HepG2 (cell line): Measurements from ENCODE around the gene ATG9A. TPM values are rescaled to one million over a fixed set of nuclear protein-coding genes. Genes with fewer than 3 reads are reported as not detected.

Source experiments
- CC2D1A ChIP-seq: sonication (generic); formaldehyde crosslinking; IDR thresholded peaks from 2 replicates; pipeline ENCODE4 v1.8.1; 2023; ENCODE audit warnings: mild to moderate bottlenecking, missing genetic modification reagents
- KDM5A ChIP-seq: fragments of 200-600 bp; sonication (generic); IDR thresholded peaks from 2 replicates; pipeline ENCODE4 v1.7.0; 2018; ENCODE audit warnings: antibody characterized with exemption, mild to moderate bottlenecking, low read length, borderline replicate concordance
- RBFOX2 ChIP-seq: fragments of 200-400 bp; formaldehyde crosslinking; IDR thresholded peaks from 2 replicates; pipeline ENCODE4 v1.6.1; 2017; ENCODE audit warnings: low read depth, mild to moderate bottlenecking, low read length
- REL ChIP-seq: sonication (generic); formaldehyde crosslinking; conservative IDR thresholded peaks from 2 replicates; pipeline ENCODE4 v1.8.0; 2022; ENCODE audit warnings: mild to moderate bottlenecking, missing genetic modification reagents, moderate library complexity
- ZBTB7B ChIP-seq: sonication (generic); formaldehyde crosslinking; IDR thresholded peaks from 2 replicates; pipeline ENCODE4 v1.4.0; 2020; ENCODE audit warnings: missing genetic modification reagents
- ZFP41 ChIP-seq: sonication (generic); formaldehyde crosslinking; IDR thresholded peaks from 2 replicates; pipeline ENCODE4 v1.4.0; 2020; ENCODE audit warnings: mild to moderate bottlenecking, missing genetic modification reagents, borderline replicate concordance
- ZNF224 ChIP-seq: sonication (generic); formaldehyde crosslinking; IDR thresholded peaks from 2 replicates; pipeline ENCODE4 v1.5.0; 2020; ENCODE audit warnings: mild to moderate bottlenecking, missing genetic modification reagents
- ZNF331 ChIP-seq: sonication (generic); formaldehyde crosslinking; IDR thresholded peaks from 2 replicates; pipeline ENCODE4 v1.4.0; 2020; ENCODE audit warnings: missing genetic modification reagents
- ZNF558 ChIP-seq: sonication (generic); formaldehyde crosslinking; IDR thresholded peaks from 2 replicates; pipeline ENCODE4 v1.9.0; 2022; ENCODE audit warnings: mild to moderate bottlenecking, missing genetic modification reagents, borderline replicate concordance
- ZNF776 ChIP-seq: sonication (generic); formaldehyde crosslinking; IDR thresholded peaks from 2 replicates; pipeline ENCODE4 v1.4.0; 2020; ENCODE audit warnings: mild to moderate bottlenecking, missing genetic modification reagents
- polyA plus RNA-seq, 8 experiments: library from polyadenylated mRNA; depleted of rRNA in 3 of 8; stranded (reverse) in 7 of 8; unstranded in 1 of 8; fragments of >200 nt; fragmentation: Illumina TruSeq in 4 of 8; extraction: Trizol in 4 of 8; gene quantifications; 2 replicates each; pipeline versions ENCODE4 v1.2.1 to v1.2.3, GENCODE V29; 2011 to 2016; ENCODE audit warnings: low read depth in 4 of 8, missing spikeins in 1 of 8, mixed read lengths in 1 of 8; ENCODE audit not compliant: insufficient read depth in 1 of 8
- total RNA-seq, 5 experiments: library from RNA; depleted of rRNA; stranded (reverse); fragments of >200 nt; fragmentation: Illumina TruSeq; extraction: Trizol; gene quantifications; 2 replicates each; pipeline ENCODE4 v1.2.3, GENCODE V29; 2016; ENCODE audit warnings: low read depth in 1 of 5
- TF ChIP-seq, protein P1 (sequence below): IDR thresholded peaks from 2 replicates; pipeline ENCODE4 v1.6.1; 2016; ENCODE audit warnings: low read depth, control low read depth
- TF ChIP-seq, protein P2 (sequence below): sonication (generic); formaldehyde crosslinking; IDR thresholded peaks from 2 replicates; pipeline ENCODE4 v1.5.1; 2020; ENCODE audit warnings: mild to moderate bottlenecking, missing genetic modification reagents, moderate library complexity
- TF ChIP-seq, protein P3 (sequence below): sonication (generic); formaldehyde crosslinking; IDR thresholded peaks from 2 replicates; pipeline ENCODE4 v1.4.0; 2020; ENCODE audit warnings: missing genetic modification reagents, mild to moderate bottlenecking, borderline replicate concordance
- TF ChIP-seq, protein P4 (sequence below): sonication (generic); formaldehyde crosslinking; IDR thresholded peaks from 2 replicates; pipeline ENCODE4 v1.5.1; 2020; ENCODE audit warnings: missing genetic modification reagents, mild to moderate bottlenecking, borderline replicate concordance
- TF ChIP-seq, protein P5 (sequence below), 2 experiments: sonication (generic) in 1 of 2; formaldehyde crosslinking in 1 of 2; IDR thresholded peaks; 2 replicates each; pipeline versions ENCODE4 v1.4.0 to v1.6.1; 2016 to 2020; ENCODE audit warnings: borderline replicate concordance in 1 of 2, low read depth in 1 of 2, mild to moderate bottlenecking in 1 of 2, missing genetic modification reagents in 1 of 2

The ATG9A gene
- total and polyA plus RNA-seq, 2 of the 13 experiments (the other 11 are each of a cell fraction or from before 2014, with no cell fraction given), result 35.0 to 131 TPM

DNA sequence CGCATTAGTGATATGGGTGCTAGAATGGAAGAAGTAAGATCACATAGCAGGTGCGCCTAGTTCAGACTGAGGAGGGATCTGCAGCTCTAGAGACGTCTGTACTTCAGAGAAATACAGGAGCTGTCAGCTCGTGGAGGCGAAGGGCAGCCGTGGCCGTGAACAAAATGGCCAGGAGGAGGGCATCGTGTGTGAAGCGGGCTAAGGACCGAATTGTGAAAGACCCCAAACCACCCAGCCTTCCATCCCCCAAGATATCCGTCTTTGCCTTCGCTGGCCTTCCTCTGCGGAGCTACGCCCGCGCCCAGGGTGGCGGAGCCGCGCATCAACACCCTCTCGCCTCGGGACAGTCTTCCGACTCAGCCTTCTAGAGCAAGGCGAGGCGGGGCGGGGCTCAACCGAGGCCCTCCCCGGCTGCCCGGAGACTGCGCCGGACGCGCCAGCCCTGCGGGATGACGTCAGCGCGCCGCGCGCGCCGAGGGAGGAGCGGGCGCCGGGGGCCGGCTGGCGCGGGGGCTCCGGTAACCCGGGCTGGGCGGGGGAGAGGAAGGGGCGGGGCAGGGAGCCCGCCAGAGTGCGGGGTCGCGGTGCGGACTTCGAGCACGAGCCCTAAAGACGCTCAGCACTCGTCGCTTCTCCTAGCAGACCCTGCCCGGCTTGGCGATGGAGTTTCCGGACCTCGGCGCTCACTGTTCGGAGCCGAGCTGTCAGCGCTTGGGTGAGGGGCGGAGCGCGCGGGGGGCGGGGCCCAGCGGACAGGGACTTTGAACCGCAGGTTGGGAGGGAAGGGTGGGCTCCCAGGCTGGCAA is 22.9 kb downstream of the ATG9A start, which contains the start of gene ZFAND2B (continued):
- TF ChIP-seq, protein P1, sequence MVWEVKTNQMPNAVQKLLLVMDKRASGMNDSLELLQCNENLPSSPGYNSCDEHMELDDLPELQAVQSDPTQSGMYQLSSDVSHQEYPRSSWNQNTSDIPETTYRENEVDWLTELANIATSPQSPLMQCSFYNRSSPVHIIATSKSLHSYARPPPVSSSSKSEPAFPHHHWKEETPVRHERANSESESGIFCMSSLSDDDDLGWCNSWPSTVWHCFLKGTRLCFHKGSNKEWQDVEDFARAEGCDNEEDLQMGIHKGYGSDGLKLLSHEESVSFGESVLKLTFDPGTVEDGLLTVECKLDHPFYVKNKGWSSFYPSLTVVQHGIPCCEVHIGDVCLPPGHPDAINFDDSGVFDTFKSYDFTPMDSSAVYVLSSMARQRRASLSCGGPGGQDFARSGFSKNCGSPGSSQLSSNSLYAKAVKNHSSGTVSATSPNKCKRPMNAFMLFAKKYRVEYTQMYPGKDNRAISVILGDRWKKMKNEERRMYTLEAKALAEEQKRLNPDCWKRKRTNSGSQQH (CRISPR knock-in tag), result peak; percentile 75; the same call in 1 of the 2 replicates
- TF ChIP-seq REL (CRISPR knock-in tag) (no peak; the same call in 1 of the 2 replicates), ZNF224 (peak; percentile 67; the same call in 1 of the 2 replicates), ZNF776 (CRISPR knock-in tag) (peak; percentile 73; the same call in 1 of the 2 replicates), ZNF558 (CRISPR knock-in tag) (peak; percentile 87; the same call in 1 of the 2 replicates), ZBTB7B (CRISPR knock-in tag) (no peak), ZFP41 (no peak), RBFOX2 (peak; percentile 96), CC2D1A (no peak), ZNF331 (CRISPR knock-in tag) (no peak; the same call in 1 of the 2 replicates), KDM5A (peak; percentile 78; the same call in 1 of the 2 replicates)
- TF ChIP-seq, protein P2, sequence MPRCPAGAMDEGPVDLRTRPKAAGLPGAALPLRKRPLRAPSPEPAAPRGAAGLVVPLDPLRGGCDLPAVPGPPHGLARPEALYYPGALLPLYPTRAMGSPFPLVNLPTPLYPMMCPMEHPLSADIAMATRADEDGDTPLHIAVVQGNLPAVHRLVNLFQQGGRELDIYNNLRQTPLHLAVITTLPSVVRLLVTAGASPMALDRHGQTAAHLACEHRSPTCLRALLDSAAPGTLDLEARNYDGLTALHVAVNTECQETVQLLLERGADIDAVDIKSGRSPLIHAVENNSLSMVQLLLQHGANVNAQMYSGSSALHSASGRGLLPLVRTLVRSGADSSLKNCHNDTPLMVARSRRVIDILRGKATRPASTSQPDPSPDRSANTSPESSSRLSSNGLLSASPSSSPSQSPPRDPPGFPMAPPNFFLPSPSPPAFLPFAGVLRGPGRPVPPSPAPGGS, result peak; percentile 81
- TF ChIP-seq, protein P3, sequence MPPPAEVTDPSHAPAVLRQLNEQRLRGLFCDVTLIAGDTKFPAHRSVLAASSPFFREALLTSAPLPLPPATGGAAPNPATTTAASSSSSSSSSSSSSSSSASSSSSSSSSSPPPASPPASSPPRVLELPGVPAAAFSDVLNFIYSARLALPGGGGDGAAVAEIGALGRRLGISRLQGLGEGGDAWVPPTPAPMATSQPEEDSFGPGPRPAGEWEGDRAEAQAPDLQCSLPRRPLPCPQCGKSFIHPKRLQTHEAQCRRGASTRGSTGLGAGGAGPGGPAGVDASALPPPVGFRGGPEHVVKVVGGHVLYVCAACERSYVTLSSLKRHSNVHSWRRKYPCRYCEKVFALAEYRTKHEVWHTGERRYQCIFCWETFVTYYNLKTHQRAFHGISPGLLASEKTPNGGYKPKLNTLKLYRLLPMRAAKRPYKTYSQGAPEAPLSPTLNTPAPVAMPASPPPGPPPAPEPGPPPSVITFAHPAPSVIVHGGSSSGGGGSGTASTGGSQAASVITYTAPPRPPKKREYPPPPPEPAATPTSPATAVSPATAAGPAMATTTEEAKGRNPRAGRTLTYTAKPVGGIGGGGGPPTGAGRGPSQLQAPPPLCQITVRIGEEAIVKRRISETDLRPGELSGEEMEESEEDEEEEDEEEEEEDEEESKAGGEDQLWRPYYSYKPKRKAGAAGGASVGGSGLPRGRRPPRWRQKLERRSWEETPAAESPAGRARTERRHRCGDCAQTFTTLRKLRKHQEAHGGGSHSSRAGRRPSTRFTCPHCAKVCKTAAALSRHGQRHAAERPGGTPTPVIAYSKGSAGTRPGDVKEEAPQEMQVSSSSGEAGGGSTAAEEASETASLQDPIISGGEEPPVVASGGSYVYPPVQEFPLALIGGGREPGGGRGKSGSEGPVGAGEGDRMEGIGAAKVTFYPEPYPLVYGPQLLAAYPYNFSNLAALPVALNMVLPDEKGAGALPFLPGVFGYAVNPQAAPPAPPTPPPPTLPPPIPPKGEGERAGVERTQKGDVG (CRISPR knock-in tag), result no peak
- TF ChIP-seq, protein P4, sequence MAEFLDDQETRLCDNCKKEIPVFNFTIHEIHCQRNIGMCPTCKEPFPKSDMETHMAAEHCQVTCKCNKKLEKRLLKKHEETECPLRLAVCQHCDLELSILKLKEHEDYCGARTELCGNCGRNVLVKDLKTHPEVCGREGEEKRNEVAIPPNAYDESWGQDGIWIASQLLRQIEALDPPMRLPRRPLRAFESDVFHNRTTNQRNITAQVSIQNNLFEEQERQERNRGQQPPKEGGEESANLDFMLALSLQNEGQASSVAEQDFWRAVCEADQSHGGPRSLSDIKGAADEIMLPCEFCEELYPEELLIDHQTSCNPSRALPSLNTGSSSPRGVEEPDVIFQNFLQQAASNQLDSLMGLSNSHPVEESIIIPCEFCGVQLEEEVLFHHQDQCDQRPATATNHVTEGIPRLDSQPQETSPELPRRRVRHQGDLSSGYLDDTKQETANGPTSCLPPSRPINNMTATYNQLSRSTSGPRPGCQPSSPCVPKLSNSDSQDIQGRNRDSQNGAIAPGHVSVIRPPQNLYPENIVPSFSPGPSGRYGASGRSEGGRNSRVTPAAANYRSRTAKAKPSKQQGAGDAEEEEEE (CRISPR knock-in tag), result no peak
- TF ChIP-seq, protein P5, sequence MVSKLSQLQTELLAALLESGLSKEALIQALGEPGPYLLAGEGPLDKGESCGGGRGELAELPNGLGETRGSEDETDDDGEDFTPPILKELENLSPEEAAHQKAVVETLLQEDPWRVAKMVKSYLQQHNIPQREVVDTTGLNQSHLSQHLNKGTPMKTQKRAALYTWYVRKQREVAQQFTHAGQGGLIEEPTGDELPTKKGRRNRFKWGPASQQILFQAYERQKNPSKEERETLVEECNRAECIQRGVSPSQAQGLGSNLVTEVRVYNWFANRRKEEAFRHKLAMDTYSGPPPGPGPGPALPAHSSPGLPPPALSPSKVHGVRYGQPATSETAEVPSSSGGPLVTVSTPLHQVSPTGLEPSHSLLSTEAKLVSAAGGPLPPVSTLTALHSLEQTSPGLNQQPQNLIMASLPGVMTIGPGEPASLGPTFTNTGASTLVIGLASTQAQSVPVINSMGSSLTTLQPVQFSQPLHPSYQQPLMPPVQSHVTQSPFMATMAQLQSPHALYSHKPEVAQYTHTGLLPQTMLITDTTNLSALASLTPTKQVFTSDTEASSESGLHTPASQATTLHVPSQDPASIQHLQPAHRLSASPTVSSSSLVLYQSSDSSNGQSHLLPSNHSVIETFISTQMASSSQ (IDR thresholded peaks at IDR 0.05; ENCODE audit: low read depth), result no peak
- TF ChIP-seq, protein P5 (CRISPR knock-in tag; IDR thresholded peaks at IDR 0.05; ENCODE audit: borderline replicate concordance), result peak; percentile 40; the same call in 1 of the 2 replicates
